HepG2 (cell line): ENCODE data around the gene SH3D19. TPM values are rescaled to one million over a fixed set of nuclear protein-coding genes. Genes with fewer than 3 reads are reported as not detected.

Experiments used
- ATAC-seq: fragments of 200-7000 bp; cut with Tn5 transposase; 3 replicates; pipeline ENCODE4 v1.9.1; 2020; ENCODE audit warnings: mild to moderate bottlenecking, moderate library complexity
- BruUV-seq: library from RNA; stranded (reverse); fragments of 400-500 nt; replicated peaks from 2 replicates; lab custom pipeline; 2021; lab: Mats Ljungman, UMichigan
- CTCF ChIA-PET: fragments of 300-600 bp; formaldehyde crosslinking; extraction: SDS; loops from one replicate; lab custom pipeline; 2021; ENCODE audit warnings: low total read pairs, inconsistent platforms, low intra/inter-chr PET ratio; lab: Yijun Ruan, JAX
- POLR2A ChIA-PET: fragments of 350-600 bp; sonication (Branson Sonifier 250); formaldehyde crosslinking; loops from one replicate; lab custom pipeline; 2020; ENCODE audit warnings: antibody characterized with exemption, inconsistent platforms; lab: Yijun Ruan, JAX
- DNase-seq: peaks from one replicate; pipeline ENCODE4 v3.0.0-alpha.2; 2015; ENCODE audit warnings: low spot score
- FAIRE-seq: peaks from 3 replicates; lab custom pipeline; 2011; peaks lifted over from hg19 to GRCh38; lab: Jason Lieb, UNC
- H2AFZ ChIP-seq: one replicate; pipeline ENCODE4 v1.6.1; 2011; ENCODE audit warnings: low read length, inconsistent platforms
- H3K27ac ChIP-seq: fragments of 300-600 bp; 3 replicates; pipeline ENCODE4 v1.8.0; 2011; ENCODE audit warnings: mixed run types, mild to moderate bottlenecking, mixed read lengths, low read length, inconsistent platforms; ENCODE audit not compliant: insufficient read depth; ENCODE audit errors: extremely low read length
- H3K27me3 ChIP-seq, 2 experiments: fragments of 200-600 bp in 1 of 2; 2 replicates in 1 of 2; 3 replicates in 1 of 2; pipeline versions ENCODE4 v1.6.0 to v1.8.0; 2011; ENCODE audit warnings: low read length in 2 of 2, mild to moderate bottlenecking in 2 of 2, moderate library complexity in 2 of 2, inconsistent platforms in 1 of 2; ENCODE audit not compliant: insufficient read depth in 2 of 2, control insufficient read depth in 1 of 2
- H3K36me3 ChIP-seq, 2 experiments: fragments of 200-600 bp in 1 of 2; replicated peaks in 1 of 2; 2 replicates in 1 of 2; 3 replicates in 1 of 2; pipeline versions ENCODE4 v1.5.1 to v1.8.0; 2011; ENCODE audit warnings: low read length in 2 of 2, inconsistent platforms in 1 of 2; ENCODE audit not compliant: insufficient read depth in 2 of 2, control insufficient read depth in 1 of 2
- H3K4me1 ChIP-seq: 2 replicates; pipeline ENCODE4 v1.5.1; 2012; ENCODE audit warnings: low read length, inconsistent platforms; ENCODE audit not compliant: insufficient read depth
- H3K4me2 ChIP-seq: 2 replicates; pipeline ENCODE4 v1.6.0; 2011; ENCODE audit warnings: low read depth, low read length, inconsistent platforms
- H3K4me3 ChIP-seq, 3 experiments: fragments of 200-600 bp in 1 of 3; sonication (generic), shearing (Covaris generic) in 1 of 3; replicated peaks in 1 of 3; 2 replicates each; pipeline ENCODE4 v1.5.1; 2011 to 2016; ENCODE audit warnings: low read length in 3 of 3, inconsistent platforms in 2 of 3, low read depth in 2 of 3, mild to moderate bottlenecking in 2 of 3, control low read depth in 1 of 3, mixed read lengths in 1 of 3; ENCODE audit not compliant: insufficient read depth in 1 of 3
- H3K79me2 ChIP-seq: one replicate; pipeline ENCODE4 v1.6.1; 2011; ENCODE audit warnings: low read length, inconsistent platforms; ENCODE audit not compliant: insufficient read depth
- H3K9ac ChIP-seq: 2 replicates; pipeline ENCODE4 v1.6.0; 2011; ENCODE audit warnings: mild to moderate bottlenecking, low read depth, low read length, inconsistent platforms; ENCODE audit not compliant: insufficient read depth
- H3K9me3 ChIP-seq: 2 replicates; pipeline ENCODE4 v1.5.1; 2012; ENCODE audit warnings: mild to moderate bottlenecking, low read length
- H4K20me1 ChIP-seq: 2 replicates; pipeline ENCODE4 v1.6.0; 2011; ENCODE audit warnings: inconsistent platforms, mild to moderate bottlenecking, low read length, moderate library complexity; ENCODE audit not compliant: insufficient read depth
- GLI4 ChIP-seq: sonication (generic); formaldehyde crosslinking; IDR thresholded peaks from 2 replicates; pipeline ENCODE4 v1.5.1; 2020; ENCODE audit warnings: missing genetic modification reagents, mild to moderate bottlenecking, moderate library complexity, borderline replicate concordance
- IKZF1 ChIP-seq: fragments of 450-650 bp; IDR thresholded peaks from 2 replicates; pipeline ENCODE4 v1.7.1; 2016
- PHB2 ChIP-seq: fragments of 450-650 bp; IDR thresholded peaks from 2 replicates; pipeline ENCODE4 v1.6.1; 2018; ENCODE audit not compliant: partially characterized antibody
- PTBP1 ChIP-seq: fragments of 200-400 bp; formaldehyde crosslinking; IDR thresholded peaks from 2 replicates; pipeline ENCODE4 v1.6.1; 2018; ENCODE audit warnings: low read length, low read depth; ENCODE audit not compliant: poor library complexity, severe bottlenecking
- SIX1 ChIP-seq: sonication (generic); formaldehyde crosslinking; IDR thresholded peaks from 2 replicates; pipeline ENCODE4 v1.4.0; 2020; ENCODE audit warnings: missing genetic modification reagents, borderline replicate concordance
- SNAPC4 ChIP-seq: sonication (generic); formaldehyde crosslinking; IDR thresholded peaks from 2 replicates; pipeline ENCODE4 v1.4.0; 2020; ENCODE audit warnings: mild to moderate bottlenecking, missing genetic modification reagents
- ZNF101 ChIP-seq: sonication (generic); formaldehyde crosslinking; IDR thresholded peaks from 2 replicates; pipeline ENCODE4 v1.4.0; 2020; ENCODE audit warnings: mild to moderate bottlenecking, low read depth, missing genetic modification reagents, borderline replicate concordance
- WGBS: methylation state at CpG from one replicate; pipeline ENCODE4 v1.1.6; 2017; ENCODE audit warnings: low lambda C conversion rate; 5-methylcytosine and 5-hydroxymethylcytosine counted together
- in situ Hi-C: cut with HindIII; loops from 2 replicates; pipeline ENCODE4 v1.10.0; 2017; ENCODE audit warnings: low pct_unique_long_range_greater_than_20kb; ENCODE audit not compliant: extremely low pct_ligation_motif_present
- intact Hi-C: fragments of 100-400 bp; cut with micrococcal nuclease; formaldehyde crosslinking; loops from one replicate; pipeline ENCODE4 v1.10.0; 2022; ENCODE audit not compliant: unreplicated experiment
- polyA plus RNA-seq, 8 experiments: library from polyadenylated mRNA; depleted of rRNA in 3 of 8; stranded (reverse) in 7 of 8; unstranded in 1 of 8; fragments of >200 nt; fragmentation: Illumina TruSeq in 4 of 8; extraction: Trizol in 4 of 8; gene quantifications; 2 replicates each; pipeline versions ENCODE4 v1.2.1 to v1.2.3, GENCODE V29; 2011 to 2016; ENCODE audit warnings: low read depth in 4 of 8, missing spikeins in 1 of 8, mixed read lengths in 1 of 8; ENCODE audit not compliant: insufficient read depth in 1 of 8
- total RNA-seq, 5 experiments: library from RNA; depleted of rRNA; stranded (reverse); fragments of >200 nt; fragmentation: Illumina TruSeq; extraction: Trizol; gene quantifications; 2 replicates each; pipeline ENCODE4 v1.2.3, GENCODE V29; 2016; ENCODE audit warnings: low read depth in 1 of 5
- TF ChIP-seq, protein P1 (sequence below), 2 experiments: sonication (generic) in 1 of 2; formaldehyde crosslinking in 1 of 2; IDR thresholded peaks; 2 replicates each; pipeline versions ENCODE4 v1.6.1 to v1.9.0; 2014 to 2022; ENCODE audit warnings: antibody characterized with exemption in 1 of 2, borderline replicate concordance in 1 of 2, inconsistent platforms in 1 of 2, low read depth in 1 of 2, missing genetic modification reagents in 1 of 2
- TF ChIP-seq, protein P2 (sequence below): sonication (generic); formaldehyde crosslinking; IDR thresholded peaks from 2 replicates; pipeline ENCODE4 v1.4.0; 2020; ENCODE audit warnings: mild to moderate bottlenecking, missing genetic modification reagents

SH3D19 gene
- total and polyA plus RNA-seq, 2 of the 13 experiments (the other 11 are each of a cell fraction or from before 2014, with no cell fraction given) = 31.2 to 38.0 TPM

- Histone ChIP-seq H3K4me2 (no peak overlapping the region), H2AFZ (no peak overlapping the region), H3K27me3 (no peaks in the 10 kb centered on the region), H3K9ac (no peak overlapping the region), H3K36me3 (peaks cover 0 to under 1% of the 10 kb centered on the region in 2 experiments; a peak in 3 of 5 replicates), H3K4me1 (peaks cover 78% of the 10 kb centered on the region), H3K27ac (peak overlapping the region; percentile 5), H3K9me3 (no peaks in the 10 kb centered on the region), H3K79me2 (peaks cover 74% of the 10 kb centered on the region), H3K4me3 (no peak overlapping the region), H4K20me1 (no peaks in the 10 kb centered on the region; the same call in 1 of the 2 replicates)
- 97% methylated on average over 2 of the region's 2 CpGs for WGBS
- in situ Hi-C loops = no loop called here
- ATAC-seq (no peak), FAIRE-seq (no peak), DNase-seq (peak; percentile 32)
- intact Hi-C loops = no loop called here
- CTCF ChIA-PET = no interaction called here
- POLR2A ChIA-PET = interaction anchor here (0.9 kb wide), 1 partner anchor 77 kb away, joined by 3 read pairs; the partner anchor contains the start of gene SH3D19
- no TSS peak for BruUV-seq
- TF ChIP-seq SNAPC4 (CRISPR knock-in tag) (no peak), ZNF101 (CRISPR knock-in tag) (no peak), PHB2 (no peak), GLI4 (CRISPR knock-in tag) (no peak), SIX1 (CRISPR knock-in tag) (peak; percentile 79; the same call in 1 of the 2 replicates), PTBP1 (no peak), IKZF1 (no peak)
- TF ChIP-seq, protein P1, sequence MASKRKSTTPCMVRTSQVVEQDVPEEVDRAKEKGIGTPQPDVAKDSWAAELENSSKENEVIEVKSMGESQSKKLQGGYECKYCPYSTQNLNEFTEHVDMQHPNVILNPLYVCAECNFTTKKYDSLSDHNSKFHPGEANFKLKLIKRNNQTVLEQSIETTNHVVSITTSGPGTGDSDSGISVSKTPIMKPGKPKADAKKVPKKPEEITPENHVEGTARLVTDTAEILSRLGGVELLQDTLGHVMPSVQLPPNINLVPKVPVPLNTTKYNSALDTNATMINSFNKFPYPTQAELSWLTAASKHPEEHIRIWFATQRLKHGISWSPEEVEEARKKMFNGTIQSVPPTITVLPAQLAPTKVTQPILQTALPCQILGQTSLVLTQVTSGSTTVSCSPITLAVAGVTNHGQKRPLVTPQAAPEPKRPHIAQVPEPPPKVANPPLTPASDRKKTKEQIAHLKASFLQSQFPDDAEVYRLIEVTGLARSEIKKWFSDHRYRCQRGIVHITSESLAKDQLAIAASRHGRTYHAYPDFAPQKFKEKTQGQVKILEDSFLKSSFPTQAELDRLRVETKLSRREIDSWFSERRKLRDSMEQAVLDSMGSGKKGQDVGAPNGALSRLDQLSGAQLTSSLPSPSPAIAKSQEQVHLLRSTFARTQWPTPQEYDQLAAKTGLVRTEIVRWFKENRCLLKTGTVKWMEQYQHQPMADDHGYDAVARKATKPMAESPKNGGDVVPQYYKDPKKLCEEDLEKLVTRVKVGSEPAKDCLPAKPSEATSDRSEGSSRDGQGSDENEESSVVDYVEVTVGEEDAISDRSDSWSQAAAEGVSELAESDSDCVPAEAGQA (IDR thresholded peaks at IDR 0.05; ENCODE audit: low read depth) = no peak
- TF ChIP-seq, protein P1 (CRISPR knock-in tag; IDR thresholded peaks at IDR 0.05; ENCODE audit: borderline replicate concordance) = no peak
- TF ChIP-seq, protein P2, sequence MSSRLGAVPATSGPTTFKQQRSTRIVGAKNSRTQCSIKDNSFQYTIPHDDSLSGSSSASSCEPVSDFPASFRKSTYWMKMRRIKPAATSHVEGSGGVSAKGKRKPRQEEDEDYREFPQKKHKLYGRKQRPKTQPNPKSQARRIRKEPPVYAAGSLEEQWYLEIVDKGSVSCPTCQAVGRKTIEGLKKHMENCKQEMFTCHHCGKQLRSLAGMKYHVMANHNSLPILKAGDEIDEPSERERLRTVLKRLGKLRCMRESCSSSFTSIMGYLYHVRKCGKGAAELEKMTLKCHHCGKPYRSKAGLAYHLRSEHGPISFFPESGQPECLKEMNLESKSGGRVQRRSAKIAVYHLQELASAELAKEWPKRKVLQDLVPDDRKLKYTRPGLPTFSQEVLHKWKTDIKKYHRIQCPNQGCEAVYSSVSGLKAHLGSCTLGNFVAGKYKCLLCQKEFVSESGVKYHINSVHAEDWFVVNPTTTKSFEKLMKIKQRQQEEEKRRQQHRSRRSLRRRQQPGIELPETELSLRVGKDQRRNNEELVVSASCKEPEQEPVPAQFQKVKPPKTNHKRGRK (CRISPR knock-in tag) = no peak
These were observed 76.9 kb downstream of the SH3D19 start for GRCh38 chr4:151248519-151248918.
